ENCODE measurements around the gene ZNF689. TPM values are rescaled to one million over a fixed set of nuclear protein-coding genes. Genes with fewer than 3 reads are reported as not detected.

Gene ZNF689
- total RNA-seq, 1 donor, result 6.9 TPM

DNA sequence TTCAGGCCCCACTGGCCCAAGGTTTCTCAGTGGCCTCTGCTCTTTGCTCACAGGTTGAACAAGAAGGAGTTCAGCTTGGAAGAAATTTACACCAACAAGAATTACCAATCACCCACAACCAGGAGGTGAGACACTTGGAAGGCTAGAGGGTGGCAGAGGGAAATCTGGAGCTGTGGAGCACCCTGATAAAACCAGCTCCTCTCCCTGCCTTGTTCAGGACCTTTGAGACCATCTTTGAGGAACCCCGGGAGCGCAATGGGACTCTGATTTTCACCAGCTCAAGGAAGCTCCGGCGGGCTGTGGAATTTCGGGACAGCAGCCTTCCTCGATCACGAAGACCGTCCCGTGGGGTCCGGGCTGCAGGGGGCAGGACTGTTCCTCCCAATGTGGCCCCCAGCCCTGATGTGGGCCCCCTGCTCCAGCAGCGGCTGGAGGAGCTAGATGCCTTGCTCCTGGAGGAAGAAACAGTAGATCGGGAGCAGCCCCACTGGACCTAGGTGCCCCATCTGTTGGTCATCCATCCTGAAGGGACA is 45.7 kb upstream of the ZNF689 start:
- TF ChIP-seq, protein P1, sequence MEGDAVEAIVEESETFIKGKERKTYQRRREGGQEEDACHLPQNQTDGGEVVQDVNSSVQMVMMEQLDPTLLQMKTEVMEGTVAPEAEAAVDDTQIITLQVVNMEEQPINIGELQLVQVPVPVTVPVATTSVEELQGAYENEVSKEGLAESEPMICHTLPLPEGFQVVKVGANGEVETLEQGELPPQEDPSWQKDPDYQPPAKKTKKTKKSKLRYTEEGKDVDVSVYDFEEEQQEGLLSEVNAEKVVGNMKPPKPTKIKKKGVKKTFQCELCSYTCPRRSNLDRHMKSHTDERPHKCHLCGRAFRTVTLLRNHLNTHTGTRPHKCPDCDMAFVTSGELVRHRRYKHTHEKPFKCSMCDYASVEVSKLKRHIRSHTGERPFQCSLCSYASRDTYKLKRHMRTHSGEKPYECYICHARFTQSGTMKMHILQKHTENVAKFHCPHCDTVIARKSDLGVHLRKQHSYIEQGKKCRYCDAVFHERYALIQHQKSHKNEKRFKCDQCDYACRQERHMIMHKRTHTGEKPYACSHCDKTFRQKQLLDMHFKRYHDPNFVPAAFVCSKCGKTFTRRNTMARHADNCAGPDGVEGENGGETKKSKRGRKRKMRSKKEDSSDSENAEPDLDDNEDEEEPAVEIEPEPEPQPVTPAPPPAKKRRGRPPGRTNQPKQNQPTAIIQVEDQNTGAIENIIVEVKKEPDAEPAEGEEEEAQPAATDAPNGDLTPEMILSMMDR (IDR thresholded peaks at IDR 0.05; ENCODE audit: insufficient read depth, low read depth, low read length), result no peak
- no peak for DNase-seq (ENCODE audit: low read depth)
- no peak overlapping the region for H3K4me3 ChIP-seq (ENCODE audit: low read depth, low read length)

DNA sequence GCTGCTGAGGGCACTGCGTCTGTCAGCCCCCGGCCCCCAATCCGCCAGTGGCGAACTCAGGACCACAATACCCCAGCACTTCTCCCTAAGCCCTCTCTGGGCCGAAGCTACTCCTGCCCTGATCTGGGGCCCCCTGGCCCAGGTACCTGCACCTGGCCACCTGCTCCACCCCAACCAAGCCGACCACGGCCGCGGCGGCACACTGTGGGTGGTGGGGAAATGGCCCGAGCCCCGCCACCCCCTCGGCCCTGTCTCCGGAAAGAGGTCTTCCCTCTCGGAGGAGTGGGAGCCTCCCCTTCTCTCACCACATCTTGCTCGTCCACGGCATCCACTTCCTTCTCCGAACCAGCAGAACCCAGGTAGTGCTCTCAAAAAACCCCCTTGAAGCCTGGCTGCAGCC is 44.7 kb upstream of the ZNF689 start:
- H3K4me3 ChIP-seq (ENCODE audit: low read depth, low read length), result no peak overlapping the region
- TF ChIP-seq, protein P1 (IDR thresholded peaks at IDR 0.05; ENCODE audit: insufficient read depth, low read depth, low read length), result no peak
- no peak for DNase-seq (ENCODE audit: low read depth)

DNA sequence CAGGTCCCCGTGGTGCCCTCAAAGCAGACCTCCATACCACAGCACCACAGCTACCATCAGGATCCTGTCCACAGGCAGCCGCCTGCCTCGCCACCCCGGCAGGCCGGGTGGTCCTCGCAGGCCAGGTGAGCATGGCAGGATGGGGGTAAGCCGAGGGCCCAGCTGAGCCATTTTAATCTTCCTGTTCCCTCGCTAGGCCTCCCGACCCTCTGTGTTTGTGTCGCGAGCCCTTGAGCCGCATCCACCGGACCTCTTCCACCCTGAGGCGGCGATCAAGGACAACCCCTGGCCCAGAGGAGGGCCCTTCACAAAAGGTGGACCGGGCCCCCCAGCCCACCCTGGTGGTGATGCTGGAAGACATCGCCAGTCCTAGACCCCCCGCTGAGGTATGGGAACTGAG is 42.5 kb upstream of the ZNF689 start:
- TF ChIP-seq, protein P1 (IDR thresholded peaks at IDR 0.05; ENCODE audit: insufficient read depth, low read depth, low read length), result no peak
- DNase-seq (ENCODE audit: low read depth), result no peak
- H3K4me3 ChIP-seq (ENCODE audit: low read depth, low read length), result no peak overlapping the region

DNA sequence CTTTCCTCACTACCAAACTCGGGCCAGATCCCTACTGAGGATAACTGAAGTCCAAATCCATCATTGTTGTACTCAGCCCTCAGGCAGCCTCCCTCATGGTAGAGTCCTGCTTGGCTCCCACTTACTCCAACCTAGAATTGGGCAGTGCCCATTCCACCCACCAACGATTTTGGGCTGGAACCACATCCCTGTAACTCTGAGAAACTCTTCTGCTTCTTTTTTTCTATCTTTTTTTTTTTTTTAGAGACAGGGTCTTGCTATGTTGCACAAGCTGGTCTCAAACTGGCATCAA is 41.8 kb upstream of the ZNF689 start:
- TF ChIP-seq, protein P1 (IDR thresholded peaks at IDR 0.05; ENCODE audit: insufficient read depth, low read depth, low read length), result no peak
- DNase-seq (ENCODE audit: low read depth), result no peak
- H3K4me3 ChIP-seq (ENCODE audit: low read depth, low read length), result peak overlapping the region; percentile 89

DNA sequence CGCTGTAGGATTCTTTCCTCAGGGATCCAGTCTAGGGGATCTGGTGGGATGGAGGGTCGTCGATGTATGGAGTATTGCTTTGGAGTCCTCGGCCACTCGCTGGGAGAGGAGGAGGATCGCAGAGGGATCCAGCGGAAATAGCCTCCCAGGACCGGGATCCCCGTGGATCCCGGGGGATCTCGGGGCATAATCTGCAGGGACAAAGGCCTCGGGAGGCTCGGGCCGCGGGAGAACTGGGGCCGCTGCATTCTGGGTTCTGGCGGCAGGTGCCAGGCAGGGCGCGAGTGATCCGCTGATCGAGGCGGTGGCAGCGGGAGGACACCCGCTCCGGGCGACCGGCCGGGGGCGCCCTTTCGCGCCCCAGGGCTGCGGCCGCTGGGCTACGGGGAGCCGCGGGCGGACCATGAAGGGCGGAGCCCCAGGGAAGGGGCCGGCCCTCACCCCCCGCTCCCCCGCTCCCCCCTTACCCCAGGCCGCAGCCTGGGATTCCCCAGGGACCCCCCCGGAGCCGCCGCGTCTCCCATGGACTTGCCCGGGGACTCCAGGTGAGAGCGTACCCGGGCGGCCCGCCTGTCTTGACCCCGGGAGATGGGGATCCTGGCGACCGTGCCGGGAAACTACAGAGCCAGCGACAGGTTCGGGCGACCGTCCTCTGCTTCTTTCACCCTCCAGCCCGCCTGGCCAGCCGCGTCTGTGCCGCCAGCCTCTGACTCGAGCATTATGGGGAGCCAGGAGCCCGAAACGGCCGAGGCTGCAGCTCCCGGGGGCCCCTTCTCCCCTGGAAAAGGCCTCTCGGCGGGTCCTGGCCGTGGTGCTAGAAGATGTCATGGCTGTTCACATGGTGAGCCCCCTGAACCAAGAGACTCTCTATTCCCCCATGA is 41.2 kb upstream of the ZNF689 start:
- peak; percentile 53 for DNase-seq (ENCODE audit: low read depth)
- TF ChIP-seq, protein P1 (IDR thresholded peaks at IDR 0.05; ENCODE audit: insufficient read depth, low read depth, low read length), result peak; percentile 41

DNA sequence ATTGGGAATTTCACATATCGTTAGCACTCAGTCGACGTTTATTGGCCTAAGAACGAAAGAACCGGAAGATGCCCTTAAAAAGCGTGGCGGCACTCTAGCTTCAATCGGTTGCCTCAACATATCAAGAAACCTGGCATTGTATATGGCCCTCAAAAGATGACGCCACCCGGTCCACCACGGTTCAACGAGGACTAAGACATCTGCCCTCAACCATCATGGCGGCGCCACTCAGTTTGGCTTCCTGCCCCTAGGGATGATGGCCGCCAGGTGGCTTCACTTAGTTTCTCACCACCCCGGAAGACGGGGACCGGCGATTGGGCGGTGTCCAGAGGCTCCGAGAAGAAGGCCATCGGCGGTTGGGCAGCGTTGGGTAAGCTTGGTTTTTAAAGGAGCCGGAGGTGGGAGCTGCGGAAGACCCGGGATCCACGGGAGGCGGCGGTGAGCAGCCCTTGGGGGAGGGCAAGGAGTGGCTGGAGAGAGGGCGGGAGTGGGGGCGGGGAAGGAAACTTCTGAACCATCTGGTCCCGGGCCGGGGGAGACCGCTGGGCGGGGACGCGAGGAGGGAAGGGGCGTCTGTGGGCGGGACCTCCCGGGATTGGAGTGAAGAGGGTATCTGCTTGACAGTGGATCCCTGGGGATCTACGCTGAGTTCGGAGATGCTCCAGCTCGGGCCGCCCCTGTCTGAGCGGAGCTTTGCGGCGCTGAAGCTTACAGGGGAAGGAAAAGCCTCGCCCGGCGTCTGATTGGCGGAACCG is 40.4 kb upstream of the ZNF689 start, which contains the start of gene PRR14:
Gene PRR14 (plus strand): TSS at position 592 of the 755 bp plus-strand sequence. CDS start 686 bp downstream, outside the sequence.
- H3K4me3 ChIP-seq (ENCODE audit: low read depth, low read length), result peak within 1 kb of the TSS; percentile 89
- peak; percentile 100 for DNase-seq (ENCODE audit: low read depth)
- TF ChIP-seq, protein P1 (IDR thresholded peaks at IDR 0.05; ENCODE audit: insufficient read depth, low read depth, low read length), result peak; percentile 4

More for the DNA sequence above, 41.2 kb upstream of the ZNF689 start:
- peak overlapping the region; percentile 89 for H3K4me3 ChIP-seq (ENCODE audit: low read depth, low read length)

Measured in fibroblast of villous mesenchyme (primary cell).